Measurements from ENCODE around the gene GRID1. TPM values are rescaled to one million over a fixed set of nuclear protein-coding genes. Genes with fewer than 3 reads are reported as not detected.

The GRID1 gene
- total RNA-seq, 4 donors from 2014 or later, result 17.2 to 28.1 (median 23.6) TPM

DNA sequence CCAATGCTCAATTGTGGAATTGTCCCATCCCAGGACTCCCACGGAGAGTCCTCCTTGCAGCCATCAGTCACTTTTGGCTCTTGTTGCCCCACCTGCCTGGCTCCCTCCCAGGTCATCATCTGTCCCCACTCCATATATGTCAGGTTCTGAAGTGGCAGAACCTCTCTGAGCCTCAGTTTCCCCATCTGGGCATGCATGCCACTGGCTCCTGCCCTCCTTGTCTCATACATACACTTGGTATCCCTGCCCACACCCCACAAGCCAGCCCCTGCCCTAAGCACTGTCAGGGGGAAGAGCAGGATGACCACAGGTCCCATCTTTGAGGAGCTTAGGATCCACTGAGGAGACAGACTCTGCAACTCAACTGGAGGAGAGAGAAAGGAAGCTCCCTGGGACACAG is 156.9 kb downstream of the GRID1 start:
- no peak for TF ChIP-seq CTCF (IDR thresholded peaks at IDR 0.05)
- TF ChIP-seq POLR2A (IDR thresholded peaks at IDR 0.05), result no peak
- no peak for DNase-seq
- 86 to 93% methylated on average over 1 of the region's 1 CpG for WGBS, 2 donors
- no peak overlapping the region for H3K4me3 ChIP-seq (replicated peaks in 1 of 3)
- H3K9me3 ChIP-seq, result no peaks in the 10 kb centered on the region
- no peaks in the 10 kb centered on the region for H3K36me3 ChIP-seq
- intact Hi-C loops (cut with DNase I), result no loop called here
- H3K27ac ChIP-seq, result no peak overlapping the region
- no peaks in the 10 kb centered on the region for H3K27me3 ChIP-seq
- H3K4me1 ChIP-seq, result peaks cover 17 to 29% of the 10 kb centered on the region in 2 donors

DNA sequence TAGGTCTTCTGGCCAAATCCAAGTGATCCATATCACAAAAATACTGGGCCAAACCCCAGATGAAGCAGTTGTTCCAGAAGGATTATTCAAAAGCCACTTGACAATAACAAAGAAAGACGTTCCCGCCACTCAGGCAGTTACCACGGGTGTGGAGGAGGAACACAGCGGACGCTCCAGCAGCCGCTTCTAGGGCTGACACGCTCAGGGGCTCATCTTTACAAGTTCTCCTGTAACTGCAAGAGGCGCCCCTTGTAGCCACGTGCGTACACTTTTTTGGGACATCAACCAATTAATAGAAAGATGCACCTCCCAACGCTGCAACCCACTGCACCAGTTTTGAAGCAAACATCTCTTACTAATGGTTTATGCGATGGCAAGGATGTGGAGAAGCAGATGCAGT is 159.4 kb downstream of the GRID1 start:
- 77 to 85% methylated on average over 12 of the region's 12 CpGs for WGBS, 2 donors
- no peak overlapping the region for H3K27ac ChIP-seq
- intact Hi-C loops (cut with DNase I), result no loop called here
- TF ChIP-seq POLR2A (IDR thresholded peaks at IDR 0.05) (no peak), CTCF (IDR thresholded peaks at IDR 0.05) (no peak)
- H3K4me1 ChIP-seq, result peaks cover 8 to 18% of the 10 kb centered on the region in 2 donors
- no peak for DNase-seq
- H3K27me3 ChIP-seq, result no peaks in the 10 kb centered on the region
- no peak overlapping the region for H3K4me3 ChIP-seq (replicated peaks in 1 of 3)
- no peaks in the 10 kb centered on the region for H3K36me3 ChIP-seq
- no peaks in the 10 kb centered on the region for H3K9me3 ChIP-seq

GRCh38 chr10:86206240-86206579 is 160.4 kb downstream of the GRID1 start:
- WGBS, 2 donors, result 95 to 96% methylated on average over 17 to 18 of the region's 18 CpGs
- Histone ChIP-seq H3K27ac (no peak overlapping the region), H3K27me3 (no peaks in the 10 kb centered on the region), H3K9me3 (no peaks in the 10 kb centered on the region), H3K4me1 (peaks cover 8 to 18% of the 10 kb centered on the region in 2 donors), H3K4me3 (replicated peaks in 1 of 3) (no peak overlapping the region), H3K36me3 (no peaks in the 10 kb centered on the region)
- intact Hi-C loops (cut with DNase I), result no loop called here
- TF ChIP-seq POLR2A (IDR thresholded peaks at IDR 0.05), result no peak
- no peak for TF ChIP-seq CTCF (IDR thresholded peaks at IDR 0.05)
- DNase-seq, result no peak

GRCh38 chr10:86205306-86206239 is 161.0 kb downstream of the GRID1 start:
- no peak overlapping the region for H3K27ac ChIP-seq
- H3K27me3 ChIP-seq, result no peaks in the 10 kb centered on the region
- intact Hi-C loops (cut with DNase I), result no loop called here
- no peaks in the 10 kb centered on the region for H3K36me3 ChIP-seq
- no peaks in the 10 kb centered on the region for H3K9me3 ChIP-seq
- no peak for DNase-seq
- WGBS, 2 donors, result 76 to 82% methylated on average over 7 of the region's 7 CpGs
- H3K4me1 ChIP-seq, result peaks cover 8 to 18% of the 10 kb centered on the region in 2 donors
- TF ChIP-seq POLR2A (IDR thresholded peaks at IDR 0.05) (no peak), CTCF (IDR thresholded peaks at IDR 0.05) (no peak)
- no peak overlapping the region for H3K4me3 ChIP-seq (replicated peaks in 1 of 3)

Measured in thyroid gland (tissue), 4 donors.